Measurements from ENCODE around the gene ANO1.

DNA sequence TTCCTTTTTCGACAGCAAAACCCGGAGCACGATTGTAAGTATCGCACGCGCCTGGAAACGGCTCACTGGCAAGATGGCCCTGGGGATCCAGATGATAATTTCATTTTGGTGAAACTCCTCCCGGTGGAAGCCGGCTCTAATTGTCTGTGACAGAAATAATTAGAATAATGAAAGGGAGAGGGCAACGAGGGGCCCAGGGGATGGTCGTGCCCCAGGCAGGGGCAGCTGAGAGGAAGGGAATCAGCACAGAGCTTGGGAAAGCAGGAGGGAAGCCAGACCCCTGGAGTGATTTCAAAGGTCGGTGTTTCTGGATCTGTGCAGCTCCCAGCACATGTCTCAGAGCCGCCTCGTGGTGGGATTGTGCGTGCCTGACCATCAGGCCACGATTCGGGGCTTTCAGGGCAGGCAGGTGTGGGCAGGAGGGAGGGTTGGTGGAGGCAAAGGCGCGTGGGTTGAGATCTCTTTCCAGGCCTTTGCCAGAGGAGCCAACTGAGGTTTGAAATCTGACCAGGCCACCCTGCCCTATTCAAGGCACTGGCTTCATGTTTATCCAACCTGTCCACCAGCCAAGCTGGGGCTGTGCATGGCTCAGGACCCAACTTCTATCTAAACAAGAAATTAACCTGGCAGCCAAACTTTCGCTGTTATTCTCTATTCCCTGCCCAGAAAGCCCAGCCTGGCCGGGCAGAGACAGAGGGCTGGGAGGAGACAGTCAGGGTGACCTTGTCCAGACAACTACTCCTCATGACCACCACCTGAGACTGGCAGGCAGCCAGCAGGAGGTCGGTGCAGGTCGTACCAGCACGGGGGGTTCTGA is 27.8 kb downstream of the ANO1 start:
- TF ChIP-seq RAD21 (IDR thresholded peaks at IDR 0.05) (peak; percentile 42 to 46), JUND (IDR thresholded peaks at IDR 0.05) (no peak), SP1 (IDR thresholded peaks at IDR 0.05) (no peak), HNF4A (conservative IDR thresholded peaks at IDR 0.05) (peak; percentile 16 to 52)
- TF ChIP-seq, protein P1, sequence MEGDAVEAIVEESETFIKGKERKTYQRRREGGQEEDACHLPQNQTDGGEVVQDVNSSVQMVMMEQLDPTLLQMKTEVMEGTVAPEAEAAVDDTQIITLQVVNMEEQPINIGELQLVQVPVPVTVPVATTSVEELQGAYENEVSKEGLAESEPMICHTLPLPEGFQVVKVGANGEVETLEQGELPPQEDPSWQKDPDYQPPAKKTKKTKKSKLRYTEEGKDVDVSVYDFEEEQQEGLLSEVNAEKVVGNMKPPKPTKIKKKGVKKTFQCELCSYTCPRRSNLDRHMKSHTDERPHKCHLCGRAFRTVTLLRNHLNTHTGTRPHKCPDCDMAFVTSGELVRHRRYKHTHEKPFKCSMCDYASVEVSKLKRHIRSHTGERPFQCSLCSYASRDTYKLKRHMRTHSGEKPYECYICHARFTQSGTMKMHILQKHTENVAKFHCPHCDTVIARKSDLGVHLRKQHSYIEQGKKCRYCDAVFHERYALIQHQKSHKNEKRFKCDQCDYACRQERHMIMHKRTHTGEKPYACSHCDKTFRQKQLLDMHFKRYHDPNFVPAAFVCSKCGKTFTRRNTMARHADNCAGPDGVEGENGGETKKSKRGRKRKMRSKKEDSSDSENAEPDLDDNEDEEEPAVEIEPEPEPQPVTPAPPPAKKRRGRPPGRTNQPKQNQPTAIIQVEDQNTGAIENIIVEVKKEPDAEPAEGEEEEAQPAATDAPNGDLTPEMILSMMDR (IDR thresholded peaks at IDR 0.05; ENCODE audit: low read depth, low read length, missing input control), result no peak
- TF ChIP-seq, protein P2, sequence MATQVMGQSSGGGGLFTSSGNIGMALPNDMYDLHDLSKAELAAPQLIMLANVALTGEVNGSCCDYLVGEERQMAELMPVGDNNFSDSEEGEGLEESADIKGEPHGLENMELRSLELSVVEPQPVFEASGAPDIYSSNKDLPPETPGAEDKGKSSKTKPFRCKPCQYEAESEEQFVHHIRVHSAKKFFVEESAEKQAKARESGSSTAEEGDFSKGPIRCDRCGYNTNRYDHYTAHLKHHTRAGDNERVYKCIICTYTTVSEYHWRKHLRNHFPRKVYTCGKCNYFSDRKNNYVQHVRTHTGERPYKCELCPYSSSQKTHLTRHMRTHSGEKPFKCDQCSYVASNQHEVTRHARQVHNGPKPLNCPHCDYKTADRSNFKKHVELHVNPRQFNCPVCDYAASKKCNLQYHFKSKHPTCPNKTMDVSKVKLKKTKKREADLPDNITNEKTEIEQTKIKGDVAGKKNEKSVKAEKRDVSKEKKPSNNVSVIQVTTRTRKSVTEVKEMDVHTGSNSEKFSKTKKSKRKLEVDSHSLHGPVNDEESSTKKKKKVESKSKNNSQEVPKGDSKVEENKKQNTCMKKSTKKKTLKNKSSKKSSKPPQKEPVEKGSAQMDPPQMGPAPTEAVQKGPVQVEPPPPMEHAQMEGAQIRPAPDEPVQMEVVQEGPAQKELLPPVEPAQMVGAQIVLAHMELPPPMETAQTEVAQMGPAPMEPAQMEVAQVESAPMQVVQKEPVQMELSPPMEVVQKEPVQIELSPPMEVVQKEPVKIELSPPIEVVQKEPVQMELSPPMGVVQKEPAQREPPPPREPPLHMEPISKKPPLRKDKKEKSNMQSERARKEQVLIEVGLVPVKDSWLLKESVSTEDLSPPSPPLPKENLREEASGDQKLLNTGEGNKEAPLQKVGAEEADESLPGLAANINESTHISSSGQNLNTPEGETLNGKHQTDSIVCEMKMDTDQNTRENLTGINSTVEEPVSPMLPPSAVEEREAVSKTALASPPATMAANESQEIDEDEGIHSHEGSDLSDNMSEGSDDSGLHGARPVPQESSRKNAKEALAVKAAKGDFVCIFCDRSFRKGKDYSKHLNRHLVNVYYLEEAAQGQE (IDR thresholded peaks at IDR 0.05), result no peak
- TF ChIP-seq, protein P3, sequence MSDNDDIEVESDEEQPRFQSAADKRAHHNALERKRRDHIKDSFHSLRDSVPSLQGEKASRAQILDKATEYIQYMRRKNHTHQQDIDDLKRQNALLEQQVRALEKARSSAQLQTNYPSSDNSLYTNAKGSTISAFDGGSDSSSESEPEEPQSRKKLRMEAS (IDR thresholded peaks at IDR 0.05), result no peak
- TF ChIP-seq, protein P4, sequence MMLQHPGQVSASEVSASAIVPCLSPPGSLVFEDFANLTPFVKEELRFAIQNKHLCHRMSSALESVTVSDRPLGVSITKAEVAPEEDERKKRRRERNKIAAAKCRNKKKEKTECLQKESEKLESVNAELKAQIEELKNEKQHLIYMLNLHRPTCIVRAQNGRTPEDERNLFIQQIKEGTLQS (IDR thresholded peaks at IDR 0.05), result no peak

All from liver (tissue), 3 donors.